CD4-positive, alpha-beta T cell treated with Interleukin-15 for 1 hour (primary cell): ENCODE measurements around the gene NOC4L.

Experiments
- DNase-seq: peaks from one replicate; pipeline ENCODE4 v3.0.0-alpha.2; 2020

The NOC4L gene

DNA sequence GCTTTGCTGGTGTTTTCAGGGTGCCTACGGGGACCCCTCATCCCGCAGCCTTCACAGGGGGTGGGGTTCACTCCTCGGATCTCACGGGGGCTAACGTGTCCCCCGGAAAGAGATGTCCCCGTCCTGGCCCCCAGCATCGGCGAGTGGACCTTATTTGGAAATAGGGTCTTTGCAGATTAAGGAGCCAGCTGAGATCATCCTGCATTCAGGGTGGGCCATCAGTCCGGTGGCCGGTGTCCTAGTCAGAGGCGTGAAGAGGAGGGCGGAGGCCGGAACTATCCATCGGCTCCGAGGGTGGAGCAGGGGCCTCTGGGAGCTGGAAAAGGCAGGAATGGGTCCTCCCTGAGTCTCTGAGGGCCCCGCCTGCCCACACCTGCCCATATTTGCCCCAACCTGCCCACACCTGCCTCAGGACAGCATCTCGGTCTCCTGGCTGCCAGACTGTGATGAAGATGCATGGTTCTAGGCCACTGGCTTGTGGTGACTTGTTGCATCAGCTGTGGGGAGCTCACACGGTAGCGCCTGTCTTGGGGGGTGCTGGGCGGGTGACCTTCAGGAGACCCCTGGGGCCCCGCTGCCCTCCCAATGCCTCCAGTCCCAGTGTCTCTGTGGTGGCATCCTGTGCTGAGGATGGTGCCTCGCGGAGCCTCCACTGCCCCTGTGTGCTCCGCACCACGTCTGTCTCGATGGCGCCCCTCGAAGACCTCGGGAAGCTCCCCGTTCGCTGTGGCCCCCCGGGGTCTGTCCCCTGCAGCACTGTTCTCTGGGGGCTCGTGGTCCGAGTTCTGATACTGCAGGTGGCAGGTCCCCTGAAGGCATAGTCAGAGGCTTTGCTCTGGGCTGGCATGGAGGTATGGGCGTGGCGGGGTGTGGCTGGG, 14.7 kb downstream of the NOC4L start:
- no peak for DNase-seq

DNA sequence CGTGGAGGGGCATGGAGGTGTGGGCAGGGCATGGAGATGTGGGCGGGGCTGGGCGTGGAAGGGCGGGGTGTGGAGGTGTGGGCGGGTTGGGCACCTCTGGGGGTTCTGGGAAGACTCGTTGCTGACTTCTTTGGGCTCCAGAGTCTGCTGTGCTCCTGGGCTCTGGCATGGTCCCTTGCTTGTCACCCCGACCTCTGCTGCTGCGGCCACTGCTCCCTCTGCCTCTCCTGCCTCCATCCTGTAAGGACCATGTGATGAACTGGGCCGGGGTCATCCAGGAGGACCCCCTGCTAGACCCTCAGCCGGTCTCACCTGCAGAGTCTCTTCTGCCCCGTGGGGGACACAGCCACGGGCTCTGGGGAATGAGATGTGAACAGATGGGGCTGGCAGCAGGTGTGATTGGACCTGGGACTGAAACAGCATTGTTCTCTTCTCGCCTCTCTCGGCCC, 15.3 kb downstream of the NOC4L start:
- DNase-seq, result no peak

DNA sequence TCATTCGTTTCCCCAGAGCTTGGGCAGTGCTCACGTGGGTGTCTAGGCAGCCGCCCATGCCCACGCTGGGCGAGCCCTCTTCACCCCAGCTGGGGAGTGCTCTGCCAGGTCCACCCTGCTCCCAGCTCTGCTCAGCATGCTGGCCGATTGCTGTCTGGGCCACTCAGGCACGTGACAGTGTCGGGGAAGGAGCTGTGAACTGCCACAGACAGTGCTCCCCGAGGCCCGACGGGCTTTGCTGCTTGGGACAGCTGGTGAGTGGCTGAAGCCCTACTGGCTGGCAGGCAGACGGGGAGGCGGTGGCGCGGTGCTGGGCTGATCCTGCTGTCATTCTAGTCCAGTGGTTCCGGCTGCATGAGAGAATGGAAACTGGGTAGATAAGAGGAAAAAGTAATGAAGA, 15.8 kb downstream of the NOC4L start:
- no peak for DNase-seq

DNA sequence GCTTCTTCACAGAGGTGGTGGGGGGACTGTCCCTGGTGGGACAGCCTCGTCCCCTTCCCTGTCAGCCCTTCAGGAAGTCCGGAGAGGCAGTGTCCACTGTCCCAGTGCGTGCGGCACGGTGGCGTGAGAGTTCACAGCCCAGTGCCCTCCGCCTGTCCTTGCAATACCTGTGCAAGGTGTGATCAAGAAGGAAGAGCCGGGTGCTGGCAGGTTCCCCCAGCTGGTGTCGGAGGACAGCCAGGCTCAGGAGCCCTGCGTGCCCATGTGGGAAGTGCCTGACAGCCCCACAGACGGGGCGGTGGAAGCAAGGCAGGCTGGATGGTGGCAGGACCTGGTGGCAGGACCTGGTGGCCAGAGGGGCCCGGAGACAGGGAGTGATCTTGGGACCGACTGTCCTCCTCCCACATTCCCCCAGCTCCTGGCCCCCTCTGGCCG, 16.4 kb downstream of the NOC4L start:
- no peak for DNase-seq

DNA sequence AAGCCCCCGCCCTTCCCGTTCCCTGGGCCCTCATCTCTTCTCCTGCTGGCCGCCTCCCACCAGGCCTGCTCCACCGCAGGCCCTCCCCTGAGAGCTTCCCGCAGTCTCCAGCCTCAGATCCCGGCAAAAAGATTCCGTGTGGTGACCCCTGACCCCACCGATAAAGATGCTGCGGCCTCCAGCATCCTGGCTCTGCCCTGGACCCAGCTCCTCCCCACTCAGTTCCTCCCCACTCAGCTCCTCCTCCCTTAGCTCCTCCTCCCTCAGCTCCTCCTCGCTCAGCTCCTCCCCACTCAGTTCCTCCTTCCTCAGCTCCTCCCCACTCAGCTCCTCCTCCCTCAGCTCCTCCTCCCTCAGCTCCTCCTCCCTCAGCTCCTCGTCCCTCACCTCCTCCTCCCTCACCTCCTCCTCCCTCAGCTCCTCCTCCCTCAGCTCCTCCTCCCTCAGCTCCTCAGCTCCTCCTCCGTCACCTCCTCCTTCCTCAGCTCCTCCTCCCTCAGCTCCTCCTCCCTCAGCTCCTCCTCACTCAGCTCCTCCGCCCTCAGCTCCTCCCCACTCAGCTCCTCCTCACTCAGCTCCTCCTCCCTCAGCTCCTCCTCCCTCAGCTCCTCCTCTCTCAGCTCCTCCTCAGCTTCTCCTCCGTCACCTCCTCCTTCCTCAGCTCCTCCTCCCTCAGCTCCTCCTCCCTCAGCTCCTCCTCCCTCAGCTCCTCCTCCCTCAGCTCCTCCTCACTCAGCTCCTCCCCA, 17.0 kb downstream of the NOC4L start:
- DNase-seq, result no peak

DNA sequence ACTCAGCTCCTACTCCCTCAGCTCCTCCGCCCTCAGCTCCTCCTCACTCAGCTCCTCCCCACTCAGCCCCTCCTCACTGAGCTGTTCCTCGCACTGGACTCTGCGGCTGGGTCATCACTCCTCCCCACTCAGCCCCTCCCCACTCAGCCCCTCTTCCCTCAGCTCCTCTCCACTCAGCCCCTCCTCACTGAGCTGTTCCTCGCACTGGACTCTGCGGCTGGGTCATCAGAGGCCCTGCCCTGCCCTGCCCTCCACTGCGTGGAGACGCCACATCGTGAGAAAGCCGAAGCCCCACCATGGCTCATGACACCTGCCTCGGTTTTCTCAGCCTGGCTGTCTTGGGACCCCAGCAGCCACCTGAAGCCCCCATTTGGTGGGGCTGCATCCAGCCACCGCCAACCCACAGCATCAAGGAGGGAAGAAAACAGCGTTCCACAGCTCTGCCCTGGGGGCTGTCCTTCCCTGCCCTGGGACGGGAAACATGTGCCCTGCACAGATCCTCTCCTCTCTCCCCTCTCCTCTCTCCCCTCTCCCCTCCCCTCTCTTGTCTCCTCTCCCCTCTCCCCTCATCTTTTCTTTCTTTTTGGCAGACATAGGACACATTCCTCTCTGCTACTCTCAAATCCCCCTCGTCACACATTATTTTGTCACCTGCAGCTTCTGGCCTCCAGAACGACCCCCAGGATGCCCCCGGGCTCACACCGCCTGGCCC, 17.7 kb downstream of the NOC4L start:
- DNase-seq, result no peak

DNA sequence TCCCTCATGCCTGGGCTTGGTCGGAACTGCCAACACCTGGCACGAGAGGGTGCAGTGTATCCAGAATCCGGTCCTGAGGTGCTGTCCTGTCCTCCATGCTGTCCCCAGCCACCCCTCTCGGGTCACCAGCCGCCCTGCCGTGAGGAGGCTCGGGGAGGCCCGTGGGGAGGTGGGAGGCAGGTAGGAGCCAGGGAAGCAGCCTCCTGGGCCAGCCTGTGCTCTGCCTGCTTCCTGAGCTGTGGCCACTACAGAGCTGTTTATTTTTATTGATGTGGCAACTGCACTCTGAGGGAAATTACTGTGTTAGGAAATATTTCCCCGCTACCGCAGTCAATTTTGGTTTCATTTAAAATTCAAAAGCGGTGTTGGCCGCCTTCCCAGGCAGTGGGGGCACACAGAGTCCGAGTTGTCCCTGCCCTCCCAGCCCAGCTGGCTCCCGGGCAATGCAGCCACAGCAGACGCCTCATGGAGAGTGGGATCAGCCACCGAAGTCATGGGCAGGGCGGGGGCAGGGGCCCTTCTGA, 18.3 kb downstream of the NOC4L start:
- no peak for DNase-seq

DNA sequence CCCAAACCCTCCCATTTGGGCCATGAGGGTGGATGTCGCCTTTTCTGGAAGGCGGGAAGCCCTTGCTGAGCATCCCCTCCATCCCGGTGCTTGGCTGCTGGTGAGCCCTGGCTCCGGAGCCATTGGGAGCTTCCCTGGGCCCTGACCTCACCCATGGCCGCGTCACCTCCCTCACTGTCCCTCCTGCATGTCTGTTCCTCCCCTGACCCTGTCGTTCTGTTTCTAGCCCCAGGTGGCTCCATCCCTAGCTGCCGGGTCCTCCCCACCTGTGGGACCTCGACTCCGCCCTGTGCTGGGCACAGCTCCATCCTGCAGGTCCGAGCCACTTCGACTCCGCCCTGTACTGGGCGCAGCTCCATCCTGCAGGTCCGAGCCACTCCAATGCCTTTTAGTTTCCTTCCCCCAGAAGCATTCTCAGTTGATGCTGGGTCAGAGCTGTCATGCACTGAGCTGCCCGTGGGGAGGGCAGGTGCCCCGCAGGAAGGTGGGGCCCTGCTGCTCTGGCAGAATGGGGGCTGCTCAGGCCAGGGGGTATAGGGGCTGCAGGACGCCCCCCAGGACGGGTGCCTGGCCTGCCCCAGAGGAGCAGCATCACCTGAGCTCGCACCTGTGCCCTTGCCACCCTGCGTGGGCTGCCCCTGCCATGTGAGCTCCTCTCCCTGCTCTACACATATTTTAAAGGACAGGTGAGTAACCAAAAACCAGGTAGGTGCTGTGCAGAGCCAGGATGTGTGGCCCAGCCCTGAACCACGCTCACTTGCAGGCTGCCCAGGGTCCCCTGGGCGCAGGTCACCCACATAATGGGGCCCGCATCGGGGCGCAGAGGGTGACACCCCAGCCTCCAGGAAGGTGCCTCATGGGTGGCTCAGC, 19.0 kb downstream of the NOC4L start:
- no peak for DNase-seq

DNA sequence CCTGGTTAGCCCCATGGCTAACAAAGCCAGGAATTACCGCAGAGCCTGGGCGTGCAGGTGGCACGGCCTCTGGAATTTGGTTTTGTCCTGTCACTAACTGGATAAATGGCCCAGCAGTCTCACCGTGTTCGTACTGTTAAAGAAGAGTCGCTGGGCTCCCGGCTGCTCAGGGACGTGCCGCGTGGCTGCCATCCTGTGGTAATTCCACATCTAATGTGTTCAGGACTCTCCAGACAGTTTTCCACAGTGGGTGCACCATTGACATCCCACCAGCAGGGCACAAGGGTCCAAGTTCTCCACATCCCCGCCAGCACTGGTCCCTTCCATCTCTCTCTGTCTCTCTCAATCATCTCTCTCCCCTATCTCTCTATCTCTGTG, 19.6 kb downstream of the NOC4L start:
- no peak for DNase-seq

DNA sequence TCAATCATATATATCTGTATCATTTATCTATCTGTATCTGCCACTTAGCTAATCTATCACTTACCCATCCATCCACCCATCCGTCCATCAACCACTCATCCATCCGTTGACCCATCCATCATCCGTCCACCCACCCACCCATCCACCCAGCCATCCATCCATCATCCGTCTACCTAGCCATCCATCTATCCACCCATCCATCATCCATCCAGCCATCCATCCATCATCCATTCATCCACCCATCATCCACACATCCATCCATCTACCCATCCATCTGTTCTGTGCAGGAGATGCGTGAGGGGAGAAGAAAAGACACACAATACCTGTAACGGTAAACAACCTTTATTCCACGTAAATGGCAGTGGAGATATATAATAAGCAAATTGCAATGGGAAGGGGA, 20.2 kb downstream of the NOC4L start:
- DNase-seq, result no peak

DNA sequence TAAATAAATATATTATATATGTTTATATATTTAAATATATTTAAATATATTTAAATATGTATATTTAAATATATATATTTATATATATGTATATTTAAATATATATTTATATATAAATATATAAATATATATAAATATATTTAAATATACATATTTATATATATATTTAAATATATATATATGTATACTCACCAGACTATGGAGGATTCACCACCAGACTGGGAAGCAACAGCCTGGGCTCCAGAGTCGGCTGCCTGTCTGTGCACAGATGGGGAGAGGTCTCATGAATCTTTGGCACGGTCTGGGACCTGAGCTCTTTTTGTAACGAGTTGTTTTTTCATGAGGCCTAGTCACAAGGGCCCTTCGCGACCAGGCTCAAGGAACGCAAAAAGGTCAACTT, 21.3 kb downstream of the NOC4L start:
- DNase-seq, result no peak

DNA sequence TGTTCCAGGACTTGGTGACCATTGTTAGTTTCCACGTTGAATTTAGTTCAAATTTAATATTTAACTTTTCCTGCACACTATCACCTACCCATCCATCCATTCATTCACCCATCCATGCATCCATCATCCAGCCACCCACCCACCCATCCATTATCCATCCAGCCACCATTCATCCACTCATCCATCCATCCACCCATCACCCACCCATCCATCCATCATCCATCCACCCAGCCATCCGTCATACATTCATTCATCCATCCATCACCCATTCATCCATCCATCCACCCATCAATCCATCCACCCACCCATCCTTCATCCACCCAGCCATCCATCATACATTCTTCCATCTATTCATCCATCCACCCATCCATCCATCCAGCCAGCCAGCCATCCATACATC, 21.8 kb downstream of the NOC4L start:
- DNase-seq, result no peak

DNA sequence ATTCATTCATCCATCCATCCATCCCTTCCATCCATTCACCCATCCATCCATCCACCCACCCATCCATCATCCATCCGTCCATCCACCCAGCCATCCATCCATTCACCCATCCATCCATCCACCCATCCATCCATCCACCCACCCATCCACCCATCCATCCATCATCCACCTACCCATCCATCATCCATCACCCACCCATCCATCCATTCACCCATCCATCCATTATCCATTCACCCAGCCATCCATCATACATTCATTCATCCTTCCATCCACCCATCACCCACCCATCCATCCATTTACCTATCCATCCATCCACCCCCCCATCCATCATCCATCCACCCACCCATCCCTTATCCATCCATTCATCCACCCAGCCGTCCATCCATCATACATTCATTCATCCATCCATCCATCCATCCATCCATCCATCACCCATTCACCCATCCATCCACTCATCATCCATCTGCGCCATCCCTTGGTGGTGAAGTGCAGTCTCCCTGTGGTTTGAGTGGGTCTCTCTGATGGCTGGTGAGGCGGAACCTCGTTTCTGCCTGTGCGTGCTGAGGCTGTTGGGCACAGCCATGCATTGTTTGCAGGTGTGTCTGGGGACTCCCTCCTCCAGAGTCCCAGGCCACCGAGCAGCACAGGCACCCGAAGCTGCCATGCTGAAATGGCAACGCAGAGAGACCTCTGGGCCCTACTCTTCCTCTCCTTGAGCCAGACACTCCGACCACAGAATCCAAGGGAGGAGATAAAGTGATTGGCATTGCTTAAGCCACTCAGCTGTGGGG, 22.7 kb downstream of the NOC4L start:
- no peak for DNase-seq

DNA sequence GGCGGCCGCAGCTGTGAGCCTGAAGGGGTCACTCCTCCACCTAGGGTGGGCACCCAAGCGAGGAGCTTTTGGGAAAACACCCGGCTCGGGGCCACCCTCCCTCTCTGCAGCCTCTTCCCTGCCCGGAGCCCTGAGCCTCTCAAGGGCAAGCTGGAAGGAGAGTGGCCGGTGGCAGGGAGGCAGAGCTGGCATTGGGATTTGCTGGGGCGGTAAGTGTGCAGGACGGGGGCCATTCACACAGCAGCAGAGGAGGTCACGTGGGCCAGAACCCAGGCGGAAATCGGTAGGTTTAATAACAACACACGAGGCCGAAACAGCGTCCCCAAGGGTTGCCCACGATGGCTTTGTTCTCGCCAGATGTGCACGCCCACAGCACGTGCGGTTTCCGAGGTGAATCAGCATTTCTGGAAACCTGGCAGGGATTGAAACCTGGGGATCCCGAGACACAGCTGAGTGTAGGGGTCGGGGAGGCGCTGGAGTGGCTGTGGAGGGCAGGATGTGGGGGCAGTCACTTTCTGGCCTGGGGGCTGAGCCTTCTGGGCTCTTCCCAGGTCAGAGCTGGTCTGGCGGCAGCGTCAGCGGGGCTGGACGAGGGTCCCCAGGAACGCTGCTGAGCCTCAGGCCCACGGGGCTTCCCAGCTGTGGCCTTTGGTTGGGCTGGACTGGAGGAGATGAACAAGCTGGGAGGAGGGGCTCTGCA, 23.5 kb downstream of the NOC4L start:
- DNase-seq, result no peak

DNA sequence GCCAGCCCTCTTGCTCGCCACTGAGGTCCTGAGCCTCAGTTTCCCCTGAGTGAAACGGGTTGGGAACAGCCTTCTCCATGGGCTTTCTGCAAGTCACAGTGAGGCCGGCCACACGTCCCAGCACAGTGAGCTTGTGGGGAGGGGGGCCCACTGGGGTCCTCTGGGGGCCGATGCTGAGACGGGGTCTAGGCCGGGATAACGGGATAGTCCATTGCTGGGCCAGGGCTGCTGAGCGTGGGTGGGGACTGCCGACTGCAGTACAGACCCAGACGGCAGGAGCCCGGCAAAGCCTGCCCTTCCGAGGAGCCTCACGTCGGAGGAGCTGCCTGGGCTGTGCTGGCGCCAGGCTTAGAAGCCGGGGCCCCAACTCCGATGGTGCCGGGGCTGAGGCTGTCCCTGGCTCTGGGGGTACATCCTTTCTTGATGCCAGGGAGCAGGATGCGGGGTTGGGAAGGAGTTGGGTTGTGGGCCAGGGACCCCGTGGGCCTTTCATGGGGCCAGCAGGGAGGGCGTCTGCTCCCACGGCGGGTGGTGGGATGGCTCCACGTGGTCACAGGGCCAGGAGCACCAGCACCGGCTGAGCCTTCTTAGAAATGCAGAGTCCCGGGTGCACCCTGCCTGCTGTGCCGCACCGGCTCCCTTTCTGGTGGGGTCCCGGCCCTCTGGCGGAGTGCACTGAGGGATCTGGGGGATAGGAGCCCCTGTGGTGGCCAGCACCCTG, 24.2 kb downstream of the NOC4L start:
- DNase-seq, result no peak

DNA sequence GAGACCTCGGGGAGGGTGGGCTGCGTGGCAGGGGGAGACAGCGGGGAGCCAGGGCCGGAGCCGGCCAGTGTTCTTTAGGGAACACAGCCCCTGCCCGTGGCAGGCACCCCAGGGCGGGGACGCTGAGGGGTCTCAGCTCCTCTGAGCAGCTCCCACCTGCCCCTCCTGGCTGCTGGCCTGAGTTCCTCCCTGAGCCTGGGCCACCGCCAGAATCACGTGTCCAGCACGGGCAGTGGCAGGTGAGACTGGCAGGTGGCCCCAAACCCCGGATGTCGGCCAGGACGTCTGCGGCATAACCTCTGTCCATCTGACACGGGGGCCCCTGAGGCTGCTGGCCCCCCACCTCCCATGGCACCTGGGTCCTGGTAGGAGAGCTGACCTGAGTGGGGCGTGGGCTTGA, 25.1 kb downstream of the NOC4L start:
- no peak for DNase-seq

DNA sequence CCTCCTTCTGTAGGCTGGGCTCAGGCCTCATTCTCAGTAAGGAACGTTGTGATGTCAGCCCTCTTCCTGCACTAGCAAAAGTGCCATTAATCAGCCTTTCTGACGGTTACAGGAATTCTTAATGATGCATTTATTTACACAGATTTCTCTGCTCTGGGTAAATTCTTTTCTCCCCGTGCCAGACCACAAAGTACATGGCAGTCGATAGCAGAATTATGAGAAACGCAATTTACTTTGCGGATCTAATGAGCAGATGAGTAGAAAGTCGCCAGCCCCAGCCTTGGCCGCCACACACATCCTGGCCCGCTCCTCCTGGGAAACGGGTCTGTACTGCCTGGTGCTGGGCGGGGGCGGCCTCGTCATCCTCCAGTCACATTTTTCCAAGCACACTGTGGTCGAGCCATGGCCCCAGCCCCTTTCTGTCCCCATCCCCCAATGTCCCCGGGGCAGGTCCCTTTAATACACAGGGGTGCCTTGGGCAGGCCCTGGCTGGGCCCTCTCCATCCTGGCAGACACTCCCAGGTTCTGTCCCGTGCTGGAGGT, 25.9 kb downstream of the NOC4L start:
- no peak for DNase-seq

DNA sequence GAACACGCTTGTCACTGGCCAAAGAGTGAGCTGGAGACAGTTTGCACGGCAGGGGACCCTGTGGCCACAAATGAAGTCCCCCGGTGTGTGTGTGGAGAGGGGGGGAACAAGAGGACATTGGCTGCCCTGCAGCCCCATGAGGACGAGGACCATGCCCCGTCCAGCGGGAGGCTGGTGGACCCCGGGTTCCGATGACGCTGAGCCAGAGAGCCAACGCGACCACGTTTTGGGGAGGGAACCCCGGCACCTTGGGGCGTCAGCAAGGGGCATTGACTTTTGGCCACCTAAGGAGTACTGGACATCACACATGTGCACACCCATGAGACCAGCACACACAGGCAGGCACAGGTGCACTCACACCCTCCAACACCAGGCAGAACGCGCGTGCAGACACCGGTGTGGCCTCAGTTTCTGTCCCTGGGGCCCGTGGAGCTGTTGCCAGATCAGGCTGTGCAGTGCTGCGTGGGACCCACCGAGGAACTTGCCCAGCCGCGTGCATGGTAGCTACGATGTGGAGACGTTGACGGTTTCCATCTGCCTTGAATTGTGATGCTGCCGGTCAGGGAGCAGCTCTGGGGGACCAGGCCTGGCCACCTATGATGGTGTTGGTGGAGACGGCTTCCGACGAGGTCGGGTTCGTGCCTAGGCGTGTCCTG, 26.5 kb downstream of the NOC4L start:
- no peak for DNase-seq

DNA sequence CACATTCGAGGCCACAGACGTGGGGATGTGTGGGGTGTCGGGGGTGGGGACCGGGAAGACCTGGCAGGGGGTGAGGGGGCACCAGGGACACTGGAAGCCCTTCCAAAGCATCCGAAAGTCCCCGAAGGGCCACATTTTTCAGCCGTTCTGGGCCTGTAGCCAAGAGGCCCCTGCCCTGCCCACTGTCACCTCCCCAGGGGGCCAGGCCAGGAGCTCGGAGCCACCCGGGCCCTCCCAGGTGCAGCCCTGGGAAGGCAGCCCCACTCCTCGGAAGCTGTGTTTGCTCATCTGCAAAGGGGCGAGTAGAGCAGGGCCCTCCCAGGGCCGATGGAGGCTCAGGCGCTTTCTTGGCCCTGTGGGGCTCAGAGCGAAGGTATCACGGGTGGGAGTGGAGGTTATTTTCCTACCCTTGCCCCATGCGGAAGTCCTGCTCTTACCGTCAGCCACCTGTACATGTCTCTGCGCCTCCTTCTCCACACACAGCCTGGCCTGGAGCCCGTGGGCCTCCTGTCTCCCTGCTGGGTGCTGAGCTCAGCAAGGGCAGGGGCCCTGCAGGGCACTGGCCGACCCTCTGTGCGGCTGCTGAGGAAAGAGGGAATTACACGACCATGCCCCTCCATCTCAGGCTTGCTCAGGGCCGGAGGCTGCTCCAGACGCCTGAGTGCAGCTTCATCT, 27.2 kb downstream of the NOC4L start:
- no peak for DNase-seq
